ENCODE results near the gene CENPC.

- TF ChIP-seq NR3C1 (CRISPR knock-in tag; conservative IDR thresholded peaks at IDR 0.05; ENCODE audit: low read depth) = no peak
- no peak for TF ChIP-seq PRDM15 (CRISPR knock-in tag; IDR thresholded peaks at IDR 0.05)
- TF ChIP-seq FOXP4 (CRISPR knock-in tag; IDR thresholded peaks at IDR 0.05) = no peak
- no peak for TF ChIP-seq IRF1 (CRISPR knock-in tag; IDR thresholded peaks at IDR 0.05)
- no peak for TF ChIP-seq ZBTB43 (CRISPR knock-in tag; IDR thresholded peaks at IDR 0.05)
- no peak for TF ChIP-seq ZBTB21 (CRISPR knock-in tag; IDR thresholded peaks at IDR 0.05; ENCODE audit: borderline replicate concordance)
- no peak for TF ChIP-seq CTCF (IDR thresholded peaks at IDR 0.05)
- no peak for TF ChIP-seq TCF7 (CRISPR knock-in tag; IDR thresholded peaks at IDR 0.05; ENCODE audit: low read depth)
- TF ChIP-seq GABPB1 (CRISPR knock-in tag; IDR thresholded peaks at IDR 0.05) = no peak
These were observed 64.5 kb downstream of the CENPC start for GRCh38 chr4:67480810-67481209.

All from WTC11 (cell line).